Uterine smooth muscle cell (primary cell): ENCODE results near the gene AHNAK2. TPM values are rescaled to one million over a fixed set of nuclear protein-coding genes. Genes with fewer than 3 reads are reported as not detected.

Experiments
- total RNA-seq: library from RNA; depleted of rRNA; stranded (reverse); fragments of >200 nt; gene quantifications from 2 replicates; pipeline ENCODE4 v1.2.3, GENCODE V29; 2014

Gene AHNAK2
- 91.9 and 197 TPM in 2 replicates for total RNA-seq

GRCh38 chr14:104977681-104978653 is at the start of gene AHNAK2:
Gene AHNAK2 (minus strand): TSS chr14:104978374. CDS start chr14:104978237, 137 bp downstream.

DNA sequence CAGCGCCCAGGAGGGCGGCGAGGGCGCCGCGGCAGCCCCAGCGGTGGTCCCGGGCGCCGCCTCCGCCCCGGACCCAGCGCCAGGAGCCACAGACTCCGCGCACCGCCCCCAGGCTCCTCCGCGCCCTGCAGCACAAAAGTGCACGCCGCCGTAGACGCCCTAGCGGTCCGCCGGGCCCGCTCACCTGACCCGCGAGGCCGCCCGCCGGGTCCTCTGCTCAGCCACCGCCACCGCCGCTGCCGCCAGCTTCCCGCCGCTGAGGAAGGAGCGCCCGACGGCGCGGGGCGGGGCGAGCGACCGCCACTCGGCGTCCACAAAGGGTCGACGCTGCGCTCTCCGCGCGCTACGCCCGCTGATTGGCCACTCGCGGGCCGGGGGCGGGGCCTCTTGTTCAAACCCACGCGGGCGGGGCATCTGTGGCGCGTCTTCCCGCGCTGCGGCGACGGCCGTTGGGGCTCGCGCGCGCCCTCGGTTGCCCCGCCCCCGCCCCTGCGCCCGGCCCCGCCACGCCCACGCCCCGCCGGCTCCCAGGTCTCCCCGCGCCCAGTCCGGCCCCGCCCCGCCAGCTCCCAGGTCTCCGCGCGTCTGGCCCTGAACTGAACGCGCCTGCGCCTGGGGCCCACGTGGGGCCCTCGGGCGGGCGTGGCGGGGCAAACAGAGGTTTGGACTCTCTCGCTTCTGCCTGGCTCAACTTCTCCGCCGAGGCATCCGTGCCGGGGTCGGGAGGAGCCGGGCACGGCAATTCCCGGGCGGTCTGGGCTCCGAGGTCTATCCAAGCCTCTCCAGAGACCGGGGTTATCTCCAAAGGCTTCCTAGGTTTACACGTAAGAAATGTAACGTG is 42.9 kb upstream of the AHNAK2 start, which contains the start of gene CDCA4:
TSS of gene CDCA4 (minus strand) at position 269 of the 841 bp plus-strand sequence. CDS start 9,154 bp downstream, outside the sequence.

DNA sequence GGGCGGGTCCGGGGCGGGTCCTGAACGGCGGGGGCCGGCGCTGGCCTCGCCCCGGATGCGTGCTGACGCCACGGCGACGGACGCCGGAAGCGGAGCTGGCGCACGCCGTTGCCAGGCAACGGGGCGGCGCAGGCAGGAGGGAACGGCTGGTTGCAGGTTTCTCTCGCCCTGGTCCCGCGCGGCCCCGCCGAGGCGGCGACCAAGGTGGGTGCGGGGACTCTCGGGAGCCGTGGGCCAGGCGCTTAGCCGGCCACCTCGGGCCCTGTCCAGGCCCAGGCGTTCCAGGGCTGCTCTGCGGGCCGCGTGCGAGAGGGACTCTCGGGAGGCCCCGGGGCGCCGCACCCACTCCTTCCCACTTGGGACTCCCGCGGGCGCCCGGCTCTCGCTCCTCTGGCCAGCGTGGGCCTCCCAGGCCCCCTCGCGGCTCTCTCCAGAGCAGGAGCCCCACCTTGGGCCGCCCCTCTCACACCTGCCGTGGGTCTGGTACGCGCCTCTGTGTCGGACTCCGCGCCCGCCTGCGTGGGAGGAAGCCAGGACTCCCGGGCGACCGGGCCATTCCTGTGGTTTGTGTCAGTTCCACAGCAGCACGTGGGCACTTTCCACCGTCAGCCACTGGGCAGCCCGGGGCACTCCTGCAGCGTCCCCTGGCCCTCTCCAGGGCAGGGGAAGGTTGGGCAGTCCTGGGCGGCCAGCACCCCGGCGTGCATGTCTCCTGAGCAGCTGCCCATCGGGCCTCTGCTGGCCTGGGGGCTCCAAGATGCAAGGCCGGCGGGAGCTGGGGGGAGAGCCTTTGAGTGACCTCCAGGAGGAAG is 7.7 kb upstream of the AHNAK2 start, which contains the start of gene CLBA1:
TSS of gene CLBA1 (plus strand) at position 114 of the 812 bp plus-strand sequence. CDS start at position 758, 644 bp downstream.

DNA sequence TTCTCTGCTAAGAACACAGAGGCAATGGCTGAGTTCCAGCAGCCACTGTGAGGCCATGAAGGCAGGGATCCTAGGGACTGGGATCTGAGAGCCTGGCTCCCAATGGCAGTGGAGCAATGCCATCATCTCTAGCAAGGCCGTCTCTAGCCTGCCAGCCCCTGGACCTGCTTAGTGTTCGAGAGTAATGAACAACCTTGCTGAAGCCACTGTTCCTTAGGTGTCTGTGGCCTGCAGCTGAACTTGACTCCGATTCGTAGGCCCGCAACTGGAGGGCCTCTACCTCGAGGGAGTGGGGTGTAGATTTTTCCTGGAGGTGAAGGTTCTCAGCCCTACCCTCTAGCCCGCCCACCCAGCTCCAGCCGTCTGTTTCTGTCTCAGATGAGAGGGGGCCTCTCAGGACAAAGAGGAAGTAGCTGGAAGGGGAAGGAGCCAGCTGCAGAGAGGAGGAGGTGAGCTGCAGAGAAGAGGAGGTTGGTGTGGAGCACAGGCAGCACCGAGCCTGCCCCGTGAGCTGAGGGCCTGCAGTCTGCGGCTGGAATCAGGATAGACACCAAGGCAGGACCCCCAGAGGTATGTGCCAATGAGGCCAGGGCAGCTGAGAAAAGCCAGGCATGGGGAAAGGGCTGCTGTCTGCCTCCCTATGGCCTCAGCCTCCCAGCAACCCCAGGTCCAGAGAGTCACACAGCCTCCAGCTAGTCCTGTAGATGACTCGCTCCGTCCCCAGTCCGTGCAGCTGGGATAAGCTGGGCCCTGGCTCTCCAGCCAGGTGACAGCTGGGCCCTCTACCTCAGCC is 53.6 kb downstream of the AHNAK2 start, which contains the start of gene PLD4:
TSS of gene PLD4 (plus strand) at position 459 of the 793 bp plus-strand sequence. CDS start 2,262 bp downstream, outside the sequence.

Other genes starting within 250 kb of the AHNAK2 start
- 158 and 284 TPM in 2 replicates for gene SIVA1, start 225.2 kb downstream of the AHNAK2 start, total RNA-seq
- gene AKT1, start 182.6 kb downstream of the AHNAK2 start, total RNA-seq = 180 and 203 TPM in 2 replicates
- gene ZBTB42, start 177.3 kb downstream of the AHNAK2 start, total RNA-seq = 2.7 and 3.1 TPM in 2 replicates
- gene CEP170B, start 113.1 kb downstream of the AHNAK2 start, total RNA-seq = 18.6 and 22.0 TPM in 2 replicates
- gene PLD4, start 53.5 kb downstream of the AHNAK2 start, total RNA-seq = under 0.01 and 0.22 TPM in 2 replicates
- 8.0 and 16.7 TPM in 2 replicates for gene CLBA1, start 7.4 kb upstream of the AHNAK2 start, total RNA-seq
- gene CDCA4, start 42.7 kb upstream of the AHNAK2 start, total RNA-seq = 16.1 and 40.1 TPM in 2 replicates
- under 0.01 and 0.25 TPM in 2 replicates for gene GPR132, start 87.1 kb upstream of the AHNAK2 start, total RNA-seq
- 0.66 and 2.0 TPM in 2 replicates for gene JAG2, start 190.4 kb upstream of the AHNAK2 start, total RNA-seq
- gene NUDT14, start 202.9 kb upstream of the AHNAK2 start, total RNA-seq = 7.9 and 21.4 TPM in 2 replicates